A673 (cell line): ENCODE data around the gene SLC2A8. TPM values are rescaled to one million over a fixed set of nuclear protein-coding genes. Genes with fewer than 3 reads are reported as not detected.

Experiments used
- BruUV-seq: library from RNA; stranded (reverse); fragments of 400-500 nt; replicated peaks from 2 replicates; lab custom pipeline; 2021; lab: Mats Ljungman, UMichigan
- CTCF ChIA-PET: fragments of 300-600 bp; sonication (Branson Sonifier 250); formaldehyde crosslinking; loops from one replicate; lab custom pipeline; 2022; ENCODE audit warnings: antibody characterized with exemption; lab: Charles Lee
- POLR2A ChIA-PET: fragments of 300-600 bp; sonication (Branson Sonifier 250); formaldehyde crosslinking; loops from one replicate; lab custom pipeline; 2022; ENCODE audit warnings: antibody characterized with exemption; ENCODE audit not compliant: low non-redundant PET; lab: Charles Lee
- DNase-seq: peaks from one replicate; pipeline ENCODE4 v3.0.0-alpha.2; 2015; ENCODE audit warnings: low spot score
- H3K27ac ChIP-seq: fragments of 200-600 bp; sonication (generic); 2 replicates; pipeline ENCODE4 v1.5.1; 2016; ENCODE audit warnings: mixed run types, low read depth, mild to moderate bottlenecking, mixed read lengths, antibody characterized with exemption, low read length; ENCODE audit not compliant: poor library complexity, severe bottlenecking
- H3K27me3 ChIP-seq: fragments of 200-600 bp; sonication (generic); replicated peaks from 2 replicates; pipeline ENCODE4 v1.6.1; 2017; ENCODE audit warnings: mixed run types, low read depth, mild to moderate bottlenecking, mixed read lengths, antibody characterized with exemption, low read length; ENCODE audit not compliant: insufficient read depth, poor library complexity
- H3K36me3 ChIP-seq: fragments of 200-600 bp; sonication (generic); 2 replicates; pipeline ENCODE4 v1.6.1; 2016; ENCODE audit warnings: mixed run types, mild to moderate bottlenecking, mixed read lengths, antibody characterized with exemption, low read length; ENCODE audit not compliant: insufficient read depth, poor library complexity, severe bottlenecking
- H3K4me1 ChIP-seq: fragments of 200-600 bp; sonication (generic); 2 replicates; pipeline ENCODE4 v1.6.1; 2017; ENCODE audit warnings: mixed run types, mild to moderate bottlenecking, mixed read lengths, antibody characterized with exemption, low read length; ENCODE audit not compliant: insufficient read depth, poor library complexity, severe bottlenecking
- H3K4me3 ChIP-seq: fragments of 200-600 bp; sonication (generic); 2 replicates; pipeline ENCODE4 v1.5.1; 2016; ENCODE audit warnings: low read depth, mixed run types, mild to moderate bottlenecking, mixed read lengths, low read length; ENCODE audit not compliant: poor library complexity, severe bottlenecking
- H3K9me3 ChIP-seq: fragments of 200-600 bp; sonication (generic); 2 replicates; pipeline ENCODE4 v1.6.1; 2016; ENCODE audit warnings: mixed run types, low read depth, mild to moderate bottlenecking, mixed read lengths, antibody characterized with exemption, low read length; ENCODE audit not compliant: poor library complexity, severe bottlenecking
- EZH2 ChIP-seq: fragments of 200-600 bp; sonication (generic); IDR thresholded peaks from 2 replicates; pipeline ENCODE4 v1.6.1; 2017; ENCODE audit warnings: borderline replicate concordance, low read depth, mild to moderate bottlenecking, mixed read lengths, antibody characterized with exemption, low read length; ENCODE audit not compliant: poor library complexity, severe bottlenecking
- intact Hi-C: fragments of 100-400 bp; cut with micrococcal nuclease; formaldehyde crosslinking; loops from one replicate; pipeline ENCODE4 v1.10.0; 2022; ENCODE audit not compliant: unreplicated experiment
- total RNA-seq: library from RNA; stranded (reverse); gene quantifications from 2 replicates; pipeline ENCODE4 v1.2.3, GENCODE V29; 2021
- TF ChIP-seq, protein P1 (sequence below): fragments of 300-800, 200-600 bp; sonication (generic); conservative IDR thresholded peaks from 2 replicates; pipeline ENCODE4 v1.5.1; 2017; ENCODE audit warnings: low read depth, mild to moderate bottlenecking, antibody characterized with exemption, low read length, moderate library complexity, mixed read lengths

SLC2A8 gene
- total RNA-seq, 1 experiment from 2014 or later = 12.7 TPM

DNA sequence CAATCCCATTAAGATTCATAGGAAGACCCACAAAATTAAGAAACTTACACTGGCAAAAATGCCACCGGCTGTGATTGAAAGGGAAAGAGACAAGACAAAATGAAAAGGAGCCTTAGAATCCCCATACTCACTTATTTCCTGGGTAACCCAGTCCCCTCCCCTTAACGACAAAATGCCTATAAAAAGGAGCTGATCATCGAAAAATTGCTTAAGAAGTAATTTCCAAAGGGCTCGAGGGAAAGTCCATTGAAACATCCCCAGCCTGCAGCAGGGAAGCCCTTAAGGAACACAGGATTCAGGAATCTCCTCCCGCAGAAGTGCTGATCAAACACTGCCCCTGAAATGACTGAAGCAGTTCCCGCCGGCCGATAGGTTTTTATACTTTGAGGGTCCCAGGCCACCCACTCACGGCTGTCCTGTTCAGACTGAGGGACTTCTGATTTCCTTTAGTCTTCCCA lies 26.5 kb downstream of the SLC2A8 start:
- peak overlapping the region; percentile 90 for H3K4me3 ChIP-seq
- CTCF ChIA-PET = no interaction called here
- H3K9me3 ChIP-seq = no peaks in the 10 kb centered on the region
- peaks cover 5% of the 10 kb centered on the region for H3K36me3 ChIP-seq
- no peaks in the 10 kb centered on the region for H3K27me3 ChIP-seq
- peaks cover 5% of the 10 kb centered on the region for H3K4me1 ChIP-seq
- H3K27ac ChIP-seq = peak overlapping the region; percentile 91
- no peak for DNase-seq
- TF ChIP-seq, protein P1, sequence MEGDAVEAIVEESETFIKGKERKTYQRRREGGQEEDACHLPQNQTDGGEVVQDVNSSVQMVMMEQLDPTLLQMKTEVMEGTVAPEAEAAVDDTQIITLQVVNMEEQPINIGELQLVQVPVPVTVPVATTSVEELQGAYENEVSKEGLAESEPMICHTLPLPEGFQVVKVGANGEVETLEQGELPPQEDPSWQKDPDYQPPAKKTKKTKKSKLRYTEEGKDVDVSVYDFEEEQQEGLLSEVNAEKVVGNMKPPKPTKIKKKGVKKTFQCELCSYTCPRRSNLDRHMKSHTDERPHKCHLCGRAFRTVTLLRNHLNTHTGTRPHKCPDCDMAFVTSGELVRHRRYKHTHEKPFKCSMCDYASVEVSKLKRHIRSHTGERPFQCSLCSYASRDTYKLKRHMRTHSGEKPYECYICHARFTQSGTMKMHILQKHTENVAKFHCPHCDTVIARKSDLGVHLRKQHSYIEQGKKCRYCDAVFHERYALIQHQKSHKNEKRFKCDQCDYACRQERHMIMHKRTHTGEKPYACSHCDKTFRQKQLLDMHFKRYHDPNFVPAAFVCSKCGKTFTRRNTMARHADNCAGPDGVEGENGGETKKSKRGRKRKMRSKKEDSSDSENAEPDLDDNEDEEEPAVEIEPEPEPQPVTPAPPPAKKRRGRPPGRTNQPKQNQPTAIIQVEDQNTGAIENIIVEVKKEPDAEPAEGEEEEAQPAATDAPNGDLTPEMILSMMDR = no peak
- TF ChIP-seq EZH2 = no peak
- TSS peak; percentile 76 for BruUV-seq
- POLR2A ChIA-PET = no interaction called here
- intact Hi-C loops = no loop called here

DNA sequence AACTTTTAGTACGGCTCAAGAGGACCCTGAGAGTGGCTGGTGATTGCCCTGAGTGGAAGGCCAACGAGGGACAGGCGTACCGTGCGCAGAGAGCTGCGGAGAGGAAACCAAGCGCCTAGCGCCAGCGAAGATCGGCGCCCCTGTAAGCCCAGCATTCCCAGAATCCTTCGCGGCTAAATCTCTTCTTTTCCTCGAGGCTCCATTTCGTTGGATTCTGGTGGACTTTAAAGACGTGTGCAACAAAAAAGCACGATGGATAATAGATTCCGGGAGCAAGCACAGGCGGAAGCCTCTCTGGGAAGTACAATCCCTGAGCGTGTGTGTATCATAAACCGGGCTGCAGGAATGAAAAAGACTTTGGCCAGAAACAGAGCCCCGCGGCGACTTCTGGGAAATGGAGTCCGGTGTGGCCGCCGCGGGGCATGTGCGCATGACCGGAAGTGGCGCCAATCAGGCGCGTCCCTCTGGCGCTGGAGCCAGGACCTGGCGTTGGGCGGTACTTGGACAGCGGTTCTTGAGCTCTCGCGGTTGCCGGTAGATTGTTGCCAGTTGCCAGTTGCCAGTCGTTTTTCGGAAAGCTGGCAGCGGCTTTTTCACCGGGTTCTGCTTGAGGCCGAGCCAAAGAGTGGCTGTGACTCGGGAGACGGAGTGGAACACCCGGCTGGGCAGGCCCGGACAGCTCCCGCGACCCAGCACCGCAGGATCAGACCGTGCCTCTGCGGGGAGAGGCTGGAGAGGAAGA lies 27.1 kb downstream of the SLC2A8 start, which contains the start of gene ZNF79:
Gene ZNF79, plus strand, starts transcription at position 449 of the 742 bp plus-strand sequence. CDS start 406 bp downstream, outside the sequence.
- BruUV-seq = no TSS peak
- H3K27me3 ChIP-seq = no peaks in the 10 kb centered on the region
- CTCF ChIA-PET = no interaction called here
- H3K4me1 ChIP-seq = peaks cover 5% of the 10 kb centered on the region
- intact Hi-C loops = no loop called here
- peak within 1 kb of the TSS; percentile 90 for H3K4me3 ChIP-seq
- H3K27ac ChIP-seq = peak within 1 kb of the TSS; percentile 91
- TF ChIP-seq EZH2 = no peak
- TF ChIP-seq, protein P1 = no peak
- no peaks in the 10 kb centered on the region for H3K9me3 ChIP-seq
- POLR2A ChIA-PET = interaction anchor here (0.5 kb wide), 1 partner anchor 947 kb away, joined by 8 read pairs; the partner anchor contains the start of gene URM1
- H3K36me3 ChIP-seq = peaks cover 10% of the 10 kb centered on the region
- peak; percentile 92 for DNase-seq

DNA sequence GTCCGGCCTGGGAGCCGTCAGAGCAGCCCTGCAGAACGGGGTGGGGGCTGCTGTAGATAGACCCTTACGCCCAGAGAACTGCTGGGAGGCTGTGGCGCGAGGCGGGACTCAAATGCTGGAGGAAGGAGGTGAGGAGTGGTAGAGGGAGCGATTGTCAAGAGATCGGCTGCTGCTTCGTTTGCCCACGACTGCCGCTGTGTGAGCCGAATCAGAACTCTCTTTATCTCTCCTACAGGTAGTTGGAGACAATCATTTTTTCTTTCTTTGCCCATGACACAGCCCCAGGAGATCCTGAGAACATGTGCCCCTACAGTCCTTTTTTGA lies 27.7 kb downstream of the SLC2A8 start:
- TF ChIP-seq EZH2 = no peak
- TF ChIP-seq, protein P1 = no peak
- intact Hi-C loops = no loop called here
- H3K36me3 ChIP-seq = peaks cover 16% of the 10 kb centered on the region
- H3K4me3 ChIP-seq = peak overlapping the region; percentile 90
- ChIA-PET CTCF (no interaction called here), POLR2A (no interaction called here)
- H3K27ac ChIP-seq = peak overlapping the region; percentile 91
- H3K9me3 ChIP-seq = no peaks in the 10 kb centered on the region
- no peaks in the 10 kb centered on the region for H3K27me3 ChIP-seq
- no peak for DNase-seq
- BruUV-seq = no TSS peak
- H3K4me1 ChIP-seq = peaks cover 5% of the 10 kb centered on the region
